HepG2 (cell line): ENCODE data around the gene FAM3A. TPM values are rescaled to one million over a fixed set of nuclear protein-coding genes. Genes with fewer than 3 reads are reported as not detected.

Experiments used
- ATAC-seq: fragments of 200-7000 bp; cut with Tn5 transposase; 3 replicates; pipeline ENCODE4 v1.9.1; 2020; ENCODE audit warnings: mild to moderate bottlenecking, moderate library complexity
- BruUV-seq: library from RNA; stranded (reverse); fragments of 400-500 nt; replicated peaks from 2 replicates; lab custom pipeline; 2021; lab: Mats Ljungman, UMichigan
- CTCF ChIA-PET: fragments of 300-600 bp; formaldehyde crosslinking; extraction: SDS; loops from one replicate; lab custom pipeline; 2021; ENCODE audit warnings: low total read pairs, inconsistent platforms, low intra/inter-chr PET ratio; lab: Yijun Ruan, JAX
- POLR2A ChIA-PET: fragments of 350-600 bp; sonication (Branson Sonifier 250); formaldehyde crosslinking; loops from one replicate; lab custom pipeline; 2020; ENCODE audit warnings: antibody characterized with exemption, inconsistent platforms; lab: Yijun Ruan, JAX
- DNase-seq: peaks from one replicate; pipeline ENCODE4 v3.0.0-alpha.2; 2015; ENCODE audit warnings: low spot score
- FAIRE-seq: peaks from 3 replicates; lab custom pipeline; 2011; peaks lifted over from hg19 to GRCh38; lab: Jason Lieb, UNC
- H2AFZ ChIP-seq: one replicate; pipeline ENCODE4 v1.6.1; 2011; ENCODE audit warnings: low read length, inconsistent platforms
- H3K27ac ChIP-seq: fragments of 300-600 bp; 3 replicates; pipeline ENCODE4 v1.8.0; 2011; ENCODE audit warnings: mixed run types, mild to moderate bottlenecking, mixed read lengths, low read length, inconsistent platforms; ENCODE audit not compliant: insufficient read depth; ENCODE audit errors: extremely low read length
- H3K27me3 ChIP-seq, 2 experiments: fragments of 200-600 bp in 1 of 2; 2 replicates in 1 of 2; 3 replicates in 1 of 2; pipeline versions ENCODE4 v1.6.0 to v1.8.0; 2011; ENCODE audit warnings: low read length in 2 of 2, mild to moderate bottlenecking in 2 of 2, moderate library complexity in 2 of 2, inconsistent platforms in 1 of 2; ENCODE audit not compliant: insufficient read depth in 2 of 2, control insufficient read depth in 1 of 2
- H3K36me3 ChIP-seq, 2 experiments: fragments of 200-600 bp in 1 of 2; replicated peaks in 1 of 2; 2 replicates in 1 of 2; 3 replicates in 1 of 2; pipeline versions ENCODE4 v1.5.1 to v1.8.0; 2011; ENCODE audit warnings: low read length in 2 of 2, inconsistent platforms in 1 of 2; ENCODE audit not compliant: insufficient read depth in 2 of 2, control insufficient read depth in 1 of 2
- H3K4me1 ChIP-seq: 2 replicates; pipeline ENCODE4 v1.5.1; 2012; ENCODE audit warnings: low read length, inconsistent platforms; ENCODE audit not compliant: insufficient read depth
- H3K4me2 ChIP-seq: 2 replicates; pipeline ENCODE4 v1.6.0; 2011; ENCODE audit warnings: low read depth, low read length, inconsistent platforms
- H3K4me3 ChIP-seq, 3 experiments: fragments of 200-600 bp in 1 of 3; sonication (generic), shearing (Covaris generic) in 1 of 3; replicated peaks in 1 of 3; 2 replicates each; pipeline ENCODE4 v1.5.1; 2011 to 2016; ENCODE audit warnings: low read length in 3 of 3, inconsistent platforms in 2 of 3, low read depth in 2 of 3, mild to moderate bottlenecking in 2 of 3, control low read depth in 1 of 3, mixed read lengths in 1 of 3; ENCODE audit not compliant: insufficient read depth in 1 of 3
- H3K79me2 ChIP-seq: one replicate; pipeline ENCODE4 v1.6.1; 2011; ENCODE audit warnings: low read length, inconsistent platforms; ENCODE audit not compliant: insufficient read depth
- H3K9ac ChIP-seq: 2 replicates; pipeline ENCODE4 v1.6.0; 2011; ENCODE audit warnings: mild to moderate bottlenecking, low read depth, low read length, inconsistent platforms; ENCODE audit not compliant: insufficient read depth
- H3K9me3 ChIP-seq: 2 replicates; pipeline ENCODE4 v1.5.1; 2012; ENCODE audit warnings: mild to moderate bottlenecking, low read length
- H4K20me1 ChIP-seq: 2 replicates; pipeline ENCODE4 v1.6.0; 2011; ENCODE audit warnings: inconsistent platforms, mild to moderate bottlenecking, low read length, moderate library complexity; ENCODE audit not compliant: insufficient read depth
- ATM ChIP-seq: fragments of 450-650 bp; IDR thresholded peaks from 2 replicates; pipeline ENCODE4 v1.7.1; 2017; ENCODE audit warnings: mild to moderate bottlenecking, borderline replicate concordance
- DDIT3 ChIP-seq: sonication (generic); formaldehyde crosslinking; IDR thresholded peaks from 2 replicates; pipeline ENCODE4 v1.4.0; 2020; ENCODE audit warnings: mild to moderate bottlenecking, missing genetic modification reagents
- FOXM1 ChIP-seq: sonication (generic); formaldehyde crosslinking; IDR thresholded peaks from 2 replicates; pipeline ENCODE4 v1.5.0; 2020; ENCODE audit warnings: missing genetic modification reagents
- HNRNPK ChIP-seq: fragments of 200-400 bp; formaldehyde crosslinking; IDR thresholded peaks from 2 replicates; pipeline ENCODE4 v1.6.1; 2018; ENCODE audit warnings: low read length, low read depth, moderate library complexity, mild to moderate bottlenecking; ENCODE audit not compliant: poor library complexity, severe bottlenecking
- KLF6 ChIP-seq: IDR thresholded peaks from 2 replicates; pipeline ENCODE4 v1.8.0; 2016; ENCODE audit warnings: missing biosample characterization, missing genetic modification reagents
- LRRFIP1 ChIP-seq: sonication (generic); formaldehyde crosslinking; conservative IDR thresholded peaks from 2 replicates; pipeline ENCODE4 v1.4.0; 2020; ENCODE audit warnings: missing genetic modification reagents
- MEF2D ChIP-seq: sonication (generic); formaldehyde crosslinking; IDR thresholded peaks from 2 replicates; pipeline ENCODE4 v1.5.1; 2020; ENCODE audit warnings: mild to moderate bottlenecking, missing genetic modification reagents
- RARG ChIP-seq: sonication (generic); formaldehyde crosslinking; IDR thresholded peaks from 2 replicates; pipeline ENCODE4 v1.4.0; 2020; ENCODE audit warnings: low read depth, mild to moderate bottlenecking, missing genetic modification reagents
- TSC22D2 ChIP-seq: sonication (generic); formaldehyde crosslinking; IDR thresholded peaks from 2 replicates; pipeline ENCODE4 v1.5.1; 2020; ENCODE audit warnings: missing genetic modification reagents, mild to moderate bottlenecking, borderline replicate concordance
- ZBTB2 ChIP-seq: sonication (generic); formaldehyde crosslinking; IDR thresholded peaks from 2 replicates; pipeline ENCODE4 v1.8.0; 2022; ENCODE audit warnings: low read depth, missing genetic modification reagents
- ZFP37 ChIP-seq: sonication (generic); formaldehyde crosslinking; IDR thresholded peaks from 2 replicates; pipeline ENCODE4 v1.4.0; 2020; ENCODE audit warnings: missing genetic modification reagents, borderline replicate concordance
- ZNF546 ChIP-seq: sonication (generic); formaldehyde crosslinking; conservative IDR thresholded peaks from 2 replicates; pipeline ENCODE4 v1.8.1; 2023; ENCODE audit warnings: mild to moderate bottlenecking, missing genetic modification reagents
- WGBS: methylation state at CpG from one replicate; pipeline ENCODE4 v1.1.6; 2017; ENCODE audit warnings: low lambda C conversion rate; 5-methylcytosine and 5-hydroxymethylcytosine counted together
- in situ Hi-C: cut with HindIII; loops from 2 replicates; pipeline ENCODE4 v1.10.0; 2017; ENCODE audit warnings: low pct_unique_long_range_greater_than_20kb; ENCODE audit not compliant: extremely low pct_ligation_motif_present
- intact Hi-C: fragments of 100-400 bp; cut with micrococcal nuclease; formaldehyde crosslinking; loops from one replicate; pipeline ENCODE4 v1.10.0; 2022; ENCODE audit not compliant: unreplicated experiment
- polyA plus RNA-seq, 8 experiments: library from polyadenylated mRNA; depleted of rRNA in 3 of 8; stranded (reverse) in 7 of 8; unstranded in 1 of 8; fragments of >200 nt; fragmentation: Illumina TruSeq in 4 of 8; extraction: Trizol in 4 of 8; gene quantifications; 2 replicates each; pipeline versions ENCODE4 v1.2.1 to v1.2.3, GENCODE V29; 2011 to 2016; ENCODE audit warnings: low read depth in 4 of 8, missing spikeins in 1 of 8, mixed read lengths in 1 of 8; ENCODE audit not compliant: insufficient read depth in 1 of 8
- total RNA-seq, 5 experiments: library from RNA; depleted of rRNA; stranded (reverse); fragments of >200 nt; fragmentation: Illumina TruSeq; extraction: Trizol; gene quantifications; 2 replicates each; pipeline ENCODE4 v1.2.3, GENCODE V29; 2016; ENCODE audit warnings: low read depth in 1 of 5
- TF ChIP-seq, protein P1 (sequence below): sonication (generic); formaldehyde crosslinking; IDR thresholded peaks from 2 replicates; pipeline ENCODE4 v1.5.1; 2020; ENCODE audit warnings: missing genetic modification reagents, mild to moderate bottlenecking, borderline replicate concordance
- TF ChIP-seq, protein P2 (sequence below): sonication (generic); formaldehyde crosslinking; IDR thresholded peaks from 2 replicates; pipeline ENCODE4 v1.4.0; 2020; ENCODE audit warnings: missing genetic modification reagents
- TF ChIP-seq, protein P3 (sequence below): sonication (generic); formaldehyde crosslinking; IDR thresholded peaks from 2 replicates; pipeline ENCODE4 v1.5.0; 2020; ENCODE audit warnings: mild to moderate bottlenecking, missing genetic modification reagents, borderline replicate concordance

Gene FAM3A
- total and polyA plus RNA-seq, 2 of the 13 experiments (the other 11 are each of a cell fraction or from before 2014, with no cell fraction given) = 11.2 to 22.7 TPM

DNA sequence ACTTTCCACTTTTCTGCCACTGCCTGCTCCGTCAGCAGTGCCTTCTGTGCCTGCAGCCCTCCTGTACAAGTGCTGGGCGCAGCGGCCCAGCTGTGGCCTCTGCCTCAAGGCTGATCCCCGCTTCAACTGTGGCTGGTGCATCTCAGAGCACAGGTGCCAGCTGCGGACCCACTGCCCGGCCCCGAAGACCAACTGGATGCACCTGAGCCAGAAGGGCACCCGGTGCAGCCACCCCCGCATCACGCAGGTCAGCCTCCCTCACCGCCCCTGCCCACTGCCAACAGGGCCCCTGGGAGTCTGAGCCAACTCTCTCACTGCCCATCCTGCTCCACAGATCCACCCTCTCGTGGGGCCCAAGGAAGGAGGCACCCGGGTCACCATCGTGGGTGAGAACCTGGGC lies 50.4 kb downstream of the FAM3A start:
- H3K27ac ChIP-seq = no peak overlapping the region
- no peaks in the 10 kb centered on the region for H3K9me3 ChIP-seq
- intact Hi-C loops = no loop called here
- ChIA-PET CTCF (no interaction called here), POLR2A (no interaction called here)
- peaks cover 3 to 9% of the 10 kb centered on the region in 2 experiments; a peak in 3 of 5 replicates for H3K36me3 ChIP-seq
- DNase-seq (no peak), ATAC-seq (no peak), FAIRE-seq (no peak)
- no peak overlapping the region for H2AFZ ChIP-seq
- H3K27me3 ChIP-seq = no peaks in the 10 kb centered on the region
- H3K4me3 ChIP-seq = no peak overlapping the region
- H3K4me1 ChIP-seq = no peaks in the 10 kb centered on the region
- BruUV-seq = no TSS peak
- in situ Hi-C loops = no loop called here
- no peaks in the 10 kb centered on the region for H3K79me2 ChIP-seq
- no CpG with 5 or more reads among the region's 14 CpGs for WGBS
- H3K9ac ChIP-seq = no peak overlapping the region
- no peak overlapping the region for H3K4me2 ChIP-seq
- no peaks in the 10 kb centered on the region for H4K20me1 ChIP-seq
- TF ChIP-seq RARG (CRISPR knock-in tag) = no peak
- no peak for TF ChIP-seq MEF2D (CRISPR knock-in tag)
- TF ChIP-seq ATM = no peak
- no peak for TF ChIP-seq KLF6 (CRISPR knock-in tag)
- no peak for TF ChIP-seq TSC22D2
- TF ChIP-seq HNRNPK = no peak
- TF ChIP-seq, protein P1, sequence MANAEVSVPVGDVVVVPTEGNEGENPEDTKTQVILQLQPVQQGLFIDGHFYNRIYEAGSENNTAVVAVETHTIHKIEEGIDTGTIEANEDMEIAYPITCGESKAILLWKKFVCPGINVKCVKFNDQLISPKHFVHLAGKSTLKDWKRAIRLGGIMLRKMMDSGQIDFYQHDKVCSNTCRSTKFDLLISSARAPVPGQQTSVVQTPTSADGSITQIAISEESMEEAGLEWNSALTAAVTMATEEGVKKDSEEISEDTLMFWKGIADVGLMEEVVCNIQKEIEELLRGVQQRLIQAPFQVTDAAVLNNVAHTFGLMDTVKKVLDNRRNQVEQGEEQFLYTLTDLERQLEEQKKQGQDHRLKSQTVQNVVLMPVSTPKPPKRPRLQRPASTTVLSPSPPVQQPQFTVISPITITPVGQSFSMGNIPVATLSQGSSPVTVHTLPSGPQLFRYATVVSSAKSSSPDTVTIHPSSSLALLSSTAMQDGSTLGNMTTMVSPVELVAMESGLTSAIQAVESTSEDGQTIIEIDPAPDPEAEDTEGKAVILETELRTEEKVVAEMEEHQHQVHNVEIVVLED (CRISPR knock-in tag) = no peak
- TF ChIP-seq DDIT3 (CRISPR knock-in tag) = no peak
- no peak for TF ChIP-seq FOXM1
- TF ChIP-seq, protein P2, sequence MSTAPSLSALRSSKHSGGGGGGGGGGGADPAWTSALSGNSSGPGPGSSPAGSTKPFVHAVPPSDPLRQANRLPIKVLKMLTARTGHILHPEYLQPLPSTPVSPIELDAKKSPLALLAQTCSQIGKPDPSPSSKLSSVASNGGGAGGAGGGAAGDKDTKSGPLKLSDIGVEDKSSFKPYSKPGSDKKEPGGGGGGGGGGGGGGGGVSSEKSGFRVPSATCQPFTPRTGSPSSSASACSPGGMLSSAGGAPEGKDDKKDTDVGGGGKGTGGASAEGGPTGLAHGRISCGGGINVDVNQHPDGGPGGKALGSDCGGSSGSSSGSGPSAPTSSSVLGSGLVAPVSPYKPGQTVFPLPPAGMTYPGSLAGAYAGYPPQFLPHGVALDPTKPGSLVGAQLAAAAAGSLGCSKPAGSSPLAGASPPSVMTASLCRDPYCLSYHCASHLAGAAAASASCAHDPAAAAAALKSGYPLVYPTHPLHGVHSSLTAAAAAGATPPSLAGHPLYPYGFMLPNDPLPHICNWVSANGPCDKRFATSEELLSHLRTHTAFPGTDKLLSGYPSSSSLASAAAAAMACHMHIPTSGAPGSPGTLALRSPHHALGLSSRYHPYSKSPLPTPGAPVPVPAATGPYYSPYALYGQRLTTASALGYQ (CRISPR knock-in tag) = no peak
- TF ChIP-seq ZNF546 = no peak
- TF ChIP-seq ZFP37 (CRISPR knock-in tag) = no peak
- no peak for TF ChIP-seq ZBTB2
- TF ChIP-seq, protein P3, sequence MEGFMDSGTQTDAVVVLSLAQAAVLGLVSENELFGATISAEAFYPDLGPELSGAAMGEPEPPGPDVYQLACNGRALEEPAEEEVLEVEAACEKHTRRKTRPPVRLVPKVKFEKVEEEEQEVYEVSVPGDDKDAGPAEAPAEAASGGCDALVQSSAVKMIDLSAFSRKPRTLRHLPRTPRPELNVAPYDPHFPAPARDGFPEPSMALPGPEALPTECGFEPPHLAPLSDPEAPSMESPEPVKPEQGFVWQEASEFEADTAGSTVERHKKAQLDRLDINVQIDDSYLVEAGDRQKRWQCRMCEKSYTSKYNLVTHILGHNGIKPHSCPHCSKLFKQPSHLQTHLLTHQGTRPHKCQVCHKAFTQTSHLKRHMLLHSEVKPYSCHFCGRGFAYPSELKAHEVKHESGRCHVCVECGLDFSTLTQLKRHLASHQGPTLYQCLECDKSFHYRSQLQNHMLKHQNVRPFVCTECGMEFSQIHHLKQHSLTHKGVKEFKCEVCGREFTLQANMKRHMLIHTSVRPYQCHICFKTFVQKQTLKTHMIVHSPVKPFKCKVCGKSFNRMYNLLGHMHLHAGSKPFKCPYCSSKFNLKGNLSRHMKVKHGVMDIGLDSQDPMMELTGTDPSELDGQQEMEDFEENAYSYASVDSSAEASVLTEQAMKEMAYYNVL (CRISPR knock-in tag) = no peak
- no peak for TF ChIP-seq LRRFIP1
